HG02852 (cell line): ENCODE measurements around the gene RALGAPB.

Experiments used
- ATAC-seq: cut with Tn5 transposase; IDR thresholded peaks from one replicate; pipeline ENCODE4 v1.9.1; 2021; ENCODE audit warnings: mild to moderate bottlenecking, moderate library complexity; ENCODE audit not compliant: unreplicated experiment

RALGAPB gene

GRCh38 chr20:38543014-38543906 is 70.6 kb downstream of the RALGAPB start:
- no peak for ATAC-seq

GRCh38 chr20:38545771-38546170 is 73.1 kb downstream of the RALGAPB start:
- ATAC-seq, result no peak

- no peak for ATAC-seq
Measured at GRCh38 chr20:38547288-38548085, 74.8 kb downstream of the RALGAPB start.

GRCh38 chr20:38548356-38549083 is 75.9 kb downstream of the RALGAPB start:
- ATAC-seq, result no peak

GRCh38 chr20:38550274-38550673 is 77.6 kb downstream of the RALGAPB start:
- no peak for ATAC-seq

- no peak for ATAC-seq
Measured at GRCh38 chr20:38551056-38551626, 78.5 kb downstream of the RALGAPB start.

- ATAC-seq, result no peak
Measured at GRCh38 chr20:38554986-38555385, 82.3 kb downstream of the RALGAPB start.

GRCh38 chr20:38555395-38555794 is 82.8 kb downstream of the RALGAPB start:
- no peak for ATAC-seq

- ATAC-seq, result no peak
Measured at GRCh38 chr20:38557174-38557573, 84.5 kb downstream of the RALGAPB start.

- ATAC-seq, result no peak
Measured at GRCh38 chr20:38558596-38559360, 86.1 kb downstream of the RALGAPB start.

GRCh38 chr20:38559764-38560163 is 87.1 kb downstream of the RALGAPB start:
- no peak for ATAC-seq

- no peak for ATAC-seq
Measured at GRCh38 chr20:38563802-38564431, 91.3 kb downstream of the RALGAPB start.

- ATAC-seq, result no peak
Measured at GRCh38 chr20:38564680-38565079, 92.0 kb downstream of the RALGAPB start.

- no peak for ATAC-seq
Measured at GRCh38 chr20:38566036-38566598, 93.5 kb downstream of the RALGAPB start.

- ATAC-seq, result no peak
Measured at GRCh38 chr20:38569747-38570525, 97.3 kb downstream of the RALGAPB start.

GRCh38 chr20:38573413-38573812 is 100.8 kb downstream of the RALGAPB start:
- no peak for ATAC-seq

GRCh38 chr20:38579219-38579910 is 106.7 kb downstream of the RALGAPB start:
- ATAC-seq, result no peak

GRCh38 chr20:38579921-38580320 is 107.3 kb downstream of the RALGAPB start:
- ATAC-seq, result no peak
